DOHH2 (cell line): ENCODE results near the gene EIF2B1.

Source experiments
- EZH2phosphoT487 ChIP-seq: fragments of 200-600 bp; sonication (generic); IDR thresholded peaks from 2 replicates; pipeline ENCODE4 v1.6.1; 2017; ENCODE audit warnings: borderline replicate concordance, mild to moderate bottlenecking, antibody characterized with exemption, low read length, moderate library complexity, mixed read lengths
- TF ChIP-seq, protein P1 (sequence below): fragments of 200-600 bp; sonication (generic); IDR thresholded peaks from one replicate; pipeline ENCODE4 v1.5.1; 2014; ENCODE audit warnings: antibody characterized with exemption, mild to moderate bottlenecking, low read depth, low read length; ENCODE audit not compliant: poor library complexity, severe bottlenecking

DNA sequence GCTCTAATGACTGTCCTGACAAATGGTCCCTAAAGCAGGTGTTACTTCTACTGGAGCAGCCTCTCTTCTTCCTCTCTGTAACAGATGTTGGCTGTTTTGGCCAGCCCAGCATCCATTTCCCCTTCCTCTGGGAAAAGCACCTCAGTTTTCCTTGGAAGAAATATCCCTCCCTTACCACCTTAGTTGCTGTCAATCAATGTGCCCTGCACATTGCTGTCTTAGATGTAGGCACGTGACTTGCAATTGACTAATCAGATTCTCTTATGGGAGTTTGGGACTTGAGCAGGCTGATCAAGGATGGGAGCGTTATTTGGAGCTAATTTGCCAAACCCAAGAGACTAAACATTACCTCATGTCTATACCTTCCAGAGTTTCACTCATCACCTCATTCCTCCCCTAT, 61.1 kb downstream of the EIF2B1 start:
- TF ChIP-seq EZH2phosphoT487 = no peak
- TF ChIP-seq, protein P1, sequence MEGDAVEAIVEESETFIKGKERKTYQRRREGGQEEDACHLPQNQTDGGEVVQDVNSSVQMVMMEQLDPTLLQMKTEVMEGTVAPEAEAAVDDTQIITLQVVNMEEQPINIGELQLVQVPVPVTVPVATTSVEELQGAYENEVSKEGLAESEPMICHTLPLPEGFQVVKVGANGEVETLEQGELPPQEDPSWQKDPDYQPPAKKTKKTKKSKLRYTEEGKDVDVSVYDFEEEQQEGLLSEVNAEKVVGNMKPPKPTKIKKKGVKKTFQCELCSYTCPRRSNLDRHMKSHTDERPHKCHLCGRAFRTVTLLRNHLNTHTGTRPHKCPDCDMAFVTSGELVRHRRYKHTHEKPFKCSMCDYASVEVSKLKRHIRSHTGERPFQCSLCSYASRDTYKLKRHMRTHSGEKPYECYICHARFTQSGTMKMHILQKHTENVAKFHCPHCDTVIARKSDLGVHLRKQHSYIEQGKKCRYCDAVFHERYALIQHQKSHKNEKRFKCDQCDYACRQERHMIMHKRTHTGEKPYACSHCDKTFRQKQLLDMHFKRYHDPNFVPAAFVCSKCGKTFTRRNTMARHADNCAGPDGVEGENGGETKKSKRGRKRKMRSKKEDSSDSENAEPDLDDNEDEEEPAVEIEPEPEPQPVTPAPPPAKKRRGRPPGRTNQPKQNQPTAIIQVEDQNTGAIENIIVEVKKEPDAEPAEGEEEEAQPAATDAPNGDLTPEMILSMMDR = no peak
